ENCODE measurements around the gene IL17RE. TPM values are rescaled to one million over a fixed set of nuclear protein-coding genes. Genes with fewer than 3 reads are reported as not detected.

IL17RE gene
- total RNA-seq, 2 experiments from 2014 or later, result 1.5 to 2.7 TPM

DNA sequence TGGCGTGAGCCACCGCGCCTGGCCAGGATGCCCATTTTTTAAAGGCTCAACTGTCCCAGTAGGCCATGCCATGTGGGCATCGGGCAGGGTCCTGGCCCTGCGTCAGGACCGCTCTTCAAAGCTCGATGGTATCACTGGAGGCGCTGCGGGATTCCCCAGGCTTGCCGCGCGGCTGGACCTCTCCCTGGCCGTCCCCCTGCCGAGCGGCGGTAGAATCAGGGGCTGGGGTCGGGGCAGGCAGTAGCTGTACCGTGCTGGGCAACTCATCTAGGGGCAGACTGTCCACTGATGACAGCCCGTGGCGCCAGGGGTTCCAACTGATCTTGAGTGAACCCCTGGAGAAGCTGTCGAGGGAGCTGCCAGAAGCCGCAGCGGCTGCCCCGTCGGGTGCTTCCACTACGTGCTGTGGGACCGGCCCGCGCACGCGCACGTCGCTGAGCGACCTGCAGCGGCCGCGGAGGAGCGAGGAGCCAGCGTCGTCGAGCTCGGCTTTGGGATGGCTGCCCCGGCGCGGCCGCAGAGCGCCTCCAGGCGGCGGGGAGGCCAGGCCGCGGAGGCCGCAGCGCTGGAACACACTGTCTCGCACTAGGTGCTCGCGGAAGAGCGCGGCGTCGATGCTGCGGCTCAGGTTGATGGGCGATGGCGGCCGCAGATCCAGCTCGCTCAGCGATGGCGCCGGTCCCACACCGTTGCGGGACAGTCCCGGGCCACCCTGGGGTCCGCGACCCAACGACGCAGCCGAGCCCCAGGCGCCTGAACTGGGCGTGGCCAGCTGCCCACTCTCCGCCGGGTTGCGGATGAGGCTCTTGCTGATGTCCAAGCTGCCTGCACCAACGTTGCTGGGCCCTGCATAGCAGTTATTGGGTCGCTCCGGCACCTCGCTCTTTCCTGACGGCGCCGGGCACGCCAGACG lies 43.7 kb downstream of the IL17RE start:
- no peaks in the 10 kb centered on the region for H3K27me3 Mint-ChIP-seq

DNA sequence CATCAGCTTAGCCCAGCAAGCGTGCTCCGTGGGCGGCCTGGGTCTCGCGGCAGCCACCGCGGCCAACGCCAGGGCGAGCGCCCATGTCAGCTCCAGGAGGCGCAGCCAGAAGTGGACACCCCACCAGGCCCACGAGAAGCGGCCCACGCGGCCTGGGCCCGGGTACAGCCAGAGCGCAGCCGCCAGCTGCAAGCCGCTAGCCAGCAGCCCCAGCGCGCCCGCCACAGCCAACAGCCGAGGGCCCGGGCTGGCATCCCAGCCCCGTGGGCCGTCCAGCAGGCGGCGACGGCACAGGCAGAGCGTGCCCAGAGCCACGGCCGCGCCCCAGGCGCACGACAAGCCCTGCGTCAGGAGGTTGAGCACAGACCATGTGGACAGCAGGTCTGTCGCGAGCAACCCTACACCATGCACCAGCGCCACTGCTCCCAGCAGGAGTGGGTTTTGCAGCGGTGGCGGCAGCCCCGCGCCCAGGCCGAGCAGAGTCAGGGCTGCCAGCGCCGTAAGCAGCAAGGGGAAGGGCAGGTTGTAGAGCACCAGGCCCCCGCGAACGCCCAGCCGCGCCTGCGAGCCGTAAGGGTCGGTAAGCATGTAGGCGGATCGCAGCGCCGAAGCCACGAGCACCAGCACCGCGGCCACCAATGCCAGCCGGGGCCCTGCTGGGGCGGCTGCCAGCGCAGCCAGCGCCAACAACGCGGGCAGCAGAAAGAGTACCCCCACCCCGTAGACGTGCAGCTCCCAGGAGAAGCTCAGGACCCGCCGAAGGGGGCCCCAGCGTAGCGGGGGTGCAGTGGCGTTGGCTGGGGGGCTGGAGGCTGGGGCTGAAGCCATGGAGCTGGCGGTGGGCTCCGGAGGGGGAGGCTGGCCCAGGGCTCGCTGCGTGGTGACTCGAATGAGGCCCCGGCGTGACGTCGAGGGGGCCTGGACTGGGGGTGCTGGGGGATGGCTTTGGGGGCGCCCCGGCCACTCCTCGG lies 44.7 kb downstream of the IL17RE start:
- Mint-ChIP-seq H3K27me3 (no peaks in the 10 kb centered on the region), H3K9me3 (no peaks in the 10 kb centered on the region), H3K27ac (no peak overlapping the region), H3K4me1 (peaks cover 18% of the 10 kb centered on the region), H3K36me3 (ENCODE audit: low read depth) (peaks cover 3% of the 10 kb centered on the region), H3K4me3 (no peak overlapping the region)
- DNase-seq, result no peak
- ChIA-PET CTCF (interaction anchor here (0.7 to 2.2 kb wide), 6 partner anchors 12 to 83 kb away, joined by 3 to 7 read pairs (median 4); no protein-coding TSS in a partner anchor), POLR2A (interaction anchor here (1.1 to 1.2 kb wide), 2 partner anchors 14 to 30 kb away, joined by 3 to 7 read pairs; partner anchors contain the start of gene CRELD1)

More for the DNA sequence above, 43.7 kb downstream of the IL17RE start:
- no peaks in the 10 kb centered on the region for H3K9me3 Mint-ChIP-seq
- CTCF ChIA-PET, result interaction anchor here (1.0 to 2.2 kb wide), 5 partner anchors 12 to 35 kb away, joined by 3 to 7 read pairs (median 3); no protein-coding TSS in a partner anchor
- H3K4me3 Mint-ChIP-seq, result peak overlapping the region; percentile 74
- H3K36me3 Mint-ChIP-seq (ENCODE audit: low read depth), result peaks cover 5% of the 10 kb centered on the region
- POLR2A ChIA-PET, result interaction anchor here (0.6 to 1.2 kb wide), 3 partner anchors 13 to 350 kb away, joined by 3 to 7 read pairs (median 4); partner anchors contain the start of gene CRELD1
- H3K27ac Mint-ChIP-seq, result peak overlapping the region; percentile 31
- DNase-seq, result peak; percentile 79
- peaks cover 11% of the 10 kb centered on the region for H3K4me1 Mint-ChIP-seq

- Mint-ChIP-seq H3K4me3 (no peak overlapping the region), H3K9me3 (no peaks in the 10 kb centered on the region), H3K27me3 (no peaks in the 10 kb centered on the region), H3K36me3 (ENCODE audit: low read depth) (no peaks in the 10 kb centered on the region), H3K4me1 (peaks cover 23% of the 10 kb centered on the region), H3K27ac (no peak overlapping the region)
- ChIA-PET POLR2A (no interaction called here), CTCF (interaction anchor here (1.2 to 1.4 kb wide), 2 partner anchors 16 to 18 kb away, joined by 3 to 4 read pairs; no protein-coding TSS in a partner anchor)
- no peak for DNase-seq
Observed at GRCh38 chr3:9948586-9948985, 45.9 kb downstream of the IL17RE start.

- no peak for DNase-seq
- no peak overlapping the region for H3K4me3 Mint-ChIP-seq
- H3K36me3 Mint-ChIP-seq (ENCODE audit: low read depth), result no peaks in the 10 kb centered on the region
- POLR2A ChIA-PET, result no interaction called here
- H3K27ac Mint-ChIP-seq, result no peak overlapping the region
- no peaks in the 10 kb centered on the region for H3K9me3 Mint-ChIP-seq
- CTCF ChIA-PET, result interaction anchor here (0.7 to 2.7 kb wide), 4 partner anchors 11 to 17 kb away, joined by 3 to 9 read pairs (median 4); partner anchors contain the start of gene CRELD1
- H3K4me1 Mint-ChIP-seq, result peaks cover 23% of the 10 kb centered on the region
- H3K27me3 Mint-ChIP-seq, result no peaks in the 10 kb centered on the region
Observed at GRCh38 chr3:9949115-9949514, 46.5 kb downstream of the IL17RE start.

GRCh38 chr3:9949626-9950025 lies 47.0 kb downstream of the IL17RE start:
- no peak for DNase-seq
- POLR2A ChIA-PET, result no interaction called here

DNA sequence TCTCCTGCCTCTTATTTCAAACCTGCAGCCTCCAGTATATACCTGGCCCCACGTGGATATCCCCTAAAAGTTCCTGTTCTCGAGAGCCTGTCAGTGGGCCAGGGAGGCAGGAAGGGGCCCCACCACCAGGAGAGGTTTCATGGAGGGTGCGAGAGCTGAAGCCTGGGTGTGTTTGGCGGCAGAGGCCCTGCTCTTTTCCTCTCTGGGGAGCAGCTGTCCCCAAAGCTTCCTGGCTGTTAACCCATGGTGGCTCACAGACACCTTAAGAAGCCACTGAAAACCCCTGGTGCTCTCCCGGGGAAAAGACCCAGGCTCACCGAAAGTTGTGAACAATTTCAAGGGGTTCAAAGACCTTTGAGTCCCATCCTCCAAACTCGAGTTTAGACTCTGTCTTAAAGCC lies 48.5 kb downstream of the IL17RE start:
- no peaks in the 10 kb centered on the region for H3K27me3 Mint-ChIP-seq
- peak overlapping the region; percentile 83 for H3K4me3 Mint-ChIP-seq
- peaks cover 21% of the 10 kb centered on the region for H3K4me1 Mint-ChIP-seq
- H3K27ac Mint-ChIP-seq, result no peak overlapping the region
- H3K36me3 Mint-ChIP-seq (ENCODE audit: low read depth), result no peaks in the 10 kb centered on the region
- no peaks in the 10 kb centered on the region for H3K9me3 Mint-ChIP-seq
- ChIA-PET POLR2A (interaction anchor here (1.5 kb wide), 1 partner anchor 18 kb away, joined by 4 read pairs; no protein-coding TSS in a partner anchor), CTCF (interaction anchor here (1.1 to 2.7 kb wide), 4 partner anchors 9 to 20 kb away, joined by 3 to 9 read pairs (median 4); no protein-coding TSS in a partner anchor)
- no peak for DNase-seq

More at GRCh38 chr3:9949626-9950025, 47.0 kb downstream of the IL17RE start:
- H3K4me1 Mint-ChIP-seq, result peaks cover 23% of the 10 kb centered on the region
- H3K9me3 Mint-ChIP-seq, result no peaks in the 10 kb centered on the region
- H3K27ac Mint-ChIP-seq, result no peak overlapping the region
- no peaks in the 10 kb centered on the region for H3K36me3 Mint-ChIP-seq (ENCODE audit: low read depth)
- no peak overlapping the region for H3K4me3 Mint-ChIP-seq
- CTCF ChIA-PET, result interaction anchor here (0.7 to 2.7 kb wide), 4 partner anchors 11 to 17 kb away, joined by 3 to 9 read pairs (median 4); partner anchors contain the start of gene CRELD1
- H3K27me3 Mint-ChIP-seq, result no peaks in the 10 kb centered on the region

- no peaks in the 10 kb centered on the region for H3K27me3 Mint-ChIP-seq
- no peak for DNase-seq
- H3K27ac Mint-ChIP-seq, result no peak overlapping the region
- H3K4me3 Mint-ChIP-seq, result peak overlapping the region; percentile 83
- H3K4me1 Mint-ChIP-seq, result peaks cover 19% of the 10 kb centered on the region
- no peaks in the 10 kb centered on the region for H3K9me3 Mint-ChIP-seq
- ChIA-PET POLR2A (interaction anchor here (1.5 kb wide), 1 partner anchor 19 kb away, joined by 4 read pairs; no protein-coding TSS in a partner anchor), CTCF (interaction anchor here (0.7 to 2.7 kb wide), 5 partner anchors 9 to 20 kb away, joined by 3 to 9 read pairs (median 5); no protein-coding TSS in a partner anchor)
- H3K36me3 Mint-ChIP-seq (ENCODE audit: low read depth), result no peaks in the 10 kb centered on the region
Observed at GRCh38 chr3:9951598-9951961, 48.9 kb downstream of the IL17RE start.

- H3K4me1 Mint-ChIP-seq, result peaks cover 19% of the 10 kb centered on the region
- CTCF ChIA-PET, result interaction anchor here (0.6 to 3.6 kb wide), 5 partner anchors 10 to 1037 kb away, joined by 3 to 17 read pairs (median 4); partner anchors contain the start of gene CRELD1
- peak within 1 kb of the TSS; percentile 83 for H3K4me3 Mint-ChIP-seq
- H3K36me3 Mint-ChIP-seq (ENCODE audit: low read depth), result no peaks in the 10 kb centered on the region
- POLR2A ChIA-PET, result interaction anchor here (0.6 to 1.5 kb wide), 2 partner anchors 19 to 35 kb away, joined by 3 to 4 read pairs; no protein-coding TSS in a partner anchor
- peak; percentile 68 for DNase-seq
- peak within 1 kb of the TSS; percentile 46 for H3K27ac Mint-ChIP-seq
- H3K9me3 Mint-ChIP-seq, result no peaks in the 10 kb centered on the region
- no peaks in the 10 kb centered on the region for H3K27me3 Mint-ChIP-seq
Observed at GRCh38 chr3:9951962-9952805, 49.5 kb downstream of the IL17RE start, which contains the start of gene PRRT3. TSS of gene PRRT3 (minus strand) at chr3:9952408. CDS start at chr3:9950115, 2,293 bp downstream.

GRCh38 chr3:9955067-9955502 lies 52.4 kb downstream of the IL17RE start:
- DNase-seq, result no peak
- Mint-ChIP-seq H3K27ac (no peak overlapping the region), H3K27me3 (no peaks in the 10 kb centered on the region), H3K36me3 (ENCODE audit: low read depth) (no peaks in the 10 kb centered on the region), H3K9me3 (no peaks in the 10 kb centered on the region), H3K4me3 (no peak overlapping the region), H3K4me1 (peaks cover 19% of the 10 kb centered on the region)
- POLR2A ChIA-PET, result no interaction called here
- CTCF ChIA-PET, result interaction anchor here (0.5 to 3.6 kb wide), 7 partner anchors 9 to 328 kb away, joined by 3 to 17 read pairs (median 3); partner anchors contain the start of gene CRELD1

GRCh38 chr3:9955611-9956352 lies 53.1 kb downstream of the IL17RE start:
- H3K4me3 Mint-ChIP-seq, result no peak overlapping the region
- no peaks in the 10 kb centered on the region for H3K27me3 Mint-ChIP-seq
- ChIA-PET CTCF (interaction anchor here (0.8 to 3.6 kb wide), 3 partner anchors 9 to 23 kb away, joined by 3 to 17 read pairs (median 3); partner anchors contain the start of gene CRELD1), POLR2A (no interaction called here)
- no peak for DNase-seq
- no peaks in the 10 kb centered on the region for H3K9me3 Mint-ChIP-seq
- H3K36me3 Mint-ChIP-seq (ENCODE audit: low read depth), result no peaks in the 10 kb centered on the region
- no peak overlapping the region for H3K27ac Mint-ChIP-seq
- peaks cover 17% of the 10 kb centered on the region for H3K4me1 Mint-ChIP-seq

DNA sequence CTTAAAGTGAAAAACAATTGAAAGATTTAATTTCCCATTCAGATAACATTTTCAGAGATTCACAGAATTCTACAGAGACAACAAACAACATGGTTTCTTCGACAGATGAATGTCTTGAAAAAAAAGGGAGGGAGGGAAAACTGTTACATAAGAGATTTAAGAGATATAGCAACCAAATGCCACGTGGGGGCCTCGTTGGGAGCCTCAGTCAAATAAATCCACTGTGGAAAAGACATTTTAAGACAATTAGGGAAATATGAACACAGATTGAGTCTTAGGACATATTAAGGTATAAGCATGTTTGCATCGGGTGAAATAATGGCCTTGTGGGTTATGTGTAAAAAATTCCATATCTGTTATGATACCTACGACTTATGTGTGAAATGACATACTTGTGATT lies 54.6 kb downstream of the IL17RE start:
- H3K4me3 Mint-ChIP-seq, result no peak overlapping the region
- H3K27me3 Mint-ChIP-seq, result no peaks in the 10 kb centered on the region
- POLR2A ChIA-PET, result no interaction called here
- no peaks in the 10 kb centered on the region for H3K9me3 Mint-ChIP-seq
- peaks cover 5% of the 10 kb centered on the region for H3K4me1 Mint-ChIP-seq
- DNase-seq, result no peak
- no peaks in the 10 kb centered on the region for H3K36me3 Mint-ChIP-seq (ENCODE audit: low read depth)
- no peak overlapping the region for H3K27ac Mint-ChIP-seq
- CTCF ChIA-PET, result no interaction called here

Data from activated CD4-positive, alpha-beta T cell treated with anti-CD3 and anti-CD28 coated beads, Interleukin-2, amount 10 ng/mL, durations not matched to agents 7 days and 5 days (primary cell).